Astrocyte of the spinal cord (primary cell): ENCODE data around the gene ADNP.
"Not testable (repeated sequence)": the region's sequence is repeated elsewhere in the genome, so short reads cannot be mapped to it uniquely, and the experiment has no call there.

Experiments used
- DNase-seq: peaks from one replicate; pipeline ENCODE4 v3.0.0; 2011; ENCODE audit warnings: low read depth, low spot score
- H3K4me3 ChIP-seq: 2 replicates; pipeline ENCODE4 v1.5.1; 2011; ENCODE audit warnings: low read depth, mild to moderate bottlenecking, low read length, moderate library complexity
- CTCF ChIP-seq: IDR thresholded peaks from 2 replicates; pipeline ENCODE4 v1.5.1; 2012; ENCODE audit warnings: low read depth, mild to moderate bottlenecking, low read length, inconsistent platforms
- in situ Hi-C: cut with HindIII; loops from 2 replicates; pipeline ENCODE4 v1.10.0; 2017; ENCODE audit warnings: low sequenced_read_pairs

Gene ADNP

GRCh38 chr20:50885068-50885467 lies 46.2 kb downstream of the ADNP start:
- in situ Hi-C loops, result no loop called here
- no peak for TF ChIP-seq CTCF
- no peak overlapping the region for H3K4me3 ChIP-seq
- DNase-seq, result no peak

GRCh38 chr20:50883856-50884255 lies 47.4 kb downstream of the ADNP start:
- no peak overlapping the region for H3K4me3 ChIP-seq
- DNase-seq, result no peak
- in situ Hi-C loops, result no loop called here
- no peak for TF ChIP-seq CTCF

- DNase-seq, in situ Hi-C loops: not testable (repeated sequence)
Measured at GRCh38 chr20:50881759-50882424, 49.3 kb downstream of the ADNP start.

GRCh38 chr20:50879649-50880550 lies 51.3 kb downstream of the ADNP start:
- H3K4me3 ChIP-seq, result no peak overlapping the region
- in situ Hi-C loops, result no loop called here
- TF ChIP-seq CTCF, result no peak
- DNase-seq, result no peak

More at GRCh38 chr20:50881759-50882424, 49.3 kb downstream of the ADNP start:
- not testable (repeated sequence) for H3K4me3 ChIP-seq

DNA sequence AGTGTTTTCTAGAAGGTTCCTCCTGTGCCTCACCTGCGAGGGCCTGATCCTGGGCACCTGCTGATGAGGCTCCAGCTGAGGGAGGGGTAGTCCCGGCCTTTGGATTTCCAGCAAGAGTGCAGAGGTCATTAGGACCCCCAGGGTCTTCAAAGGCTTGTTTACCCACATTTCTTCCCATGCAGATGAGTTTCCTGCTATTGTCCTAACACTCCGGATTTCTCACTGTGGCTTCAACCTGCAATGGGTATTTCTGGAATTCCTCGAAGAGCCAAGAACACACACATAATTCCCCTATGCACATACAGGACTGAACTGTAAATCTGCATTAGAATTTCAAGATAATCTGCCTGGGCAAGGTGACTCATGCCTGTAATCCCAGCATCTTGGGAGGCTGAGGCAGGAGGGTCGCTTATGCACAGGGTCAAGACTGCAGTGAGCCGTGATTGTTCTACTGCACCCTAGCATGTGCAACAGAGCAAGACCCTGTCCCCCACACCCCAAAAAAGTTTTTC lies 53.9 kb downstream of the ADNP start:
- in situ Hi-C loops, result no loop called here
- H3K4me3 ChIP-seq, result no peak overlapping the region
- TF ChIP-seq CTCF, result no peak
- no peak for DNase-seq

- H3K4me3 ChIP-seq, result no peak overlapping the region
- in situ Hi-C loops, result no loop called here
- TF ChIP-seq CTCF, result no peak
- DNase-seq, result no peak
Measured at GRCh38 chr20:50876816-50877215, 54.4 kb downstream of the ADNP start.

DNA sequence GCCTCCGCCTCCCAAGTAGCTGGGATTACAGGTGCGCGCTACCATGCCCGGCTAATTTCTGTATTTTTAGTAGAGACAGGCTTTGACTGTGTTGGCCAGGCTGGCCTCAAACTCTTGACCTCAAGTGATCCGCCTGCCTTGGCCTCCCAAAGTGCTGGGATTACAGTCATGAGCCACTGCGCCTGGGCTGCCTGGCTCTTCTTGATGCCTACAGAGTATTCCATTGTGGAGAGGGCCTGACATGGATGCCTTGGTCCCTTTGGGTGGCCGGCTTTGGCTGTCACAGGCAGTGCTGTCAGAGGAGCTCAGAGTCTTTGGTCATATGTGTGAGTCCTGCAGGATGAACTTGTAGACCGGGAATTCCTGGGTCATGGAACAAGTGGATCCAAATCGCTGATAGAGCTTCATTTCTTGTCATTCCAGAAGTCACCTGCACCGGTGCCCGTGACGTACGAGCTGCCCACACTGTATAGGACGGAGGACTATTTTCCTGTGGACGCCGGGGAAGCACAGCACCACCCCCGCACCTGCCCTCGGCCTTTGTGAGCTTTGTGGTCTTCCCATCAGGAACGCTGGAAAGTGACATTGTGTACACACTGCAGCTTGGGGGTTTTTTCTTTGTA lies 55.1 kb downstream of the ADNP start:
- no peak for TF ChIP-seq CTCF
- in situ Hi-C loops, result no loop called here
- H3K4me3 ChIP-seq, result no peak overlapping the region
- DNase-seq, result no peak
